HG02852 (cell line): ENCODE data around the gene TOX4.
"Not testable (repeated sequence)": the region's sequence is repeated elsewhere in the genome, so short reads cannot be mapped to it uniquely, and the experiment has no call there.

Experiments
- ATAC-seq: cut with Tn5 transposase; IDR thresholded peaks from one replicate; pipeline ENCODE4 v1.9.1; 2021; ENCODE audit warnings: mild to moderate bottlenecking, moderate library complexity; ENCODE audit not compliant: unreplicated experiment

The TOX4 gene

GRCh38 chr14:21533294-21533693 is 56.3 kb downstream of the TOX4 start:
- no peak for ATAC-seq

- no peak for ATAC-seq
Observed at GRCh38 chr14:21534576-21534975, 57.6 kb downstream of the TOX4 start.

GRCh38 chr14:21535545-21536417 is 58.8 kb downstream of the TOX4 start:
- no peak for ATAC-seq

GRCh38 chr14:21536418-21537089 is 59.6 kb downstream of the TOX4 start:
- ATAC-seq: no peak

- no peak for ATAC-seq
Observed at GRCh38 chr14:21537090-21537424, 60.1 kb downstream of the TOX4 start.

- no peak for ATAC-seq
Observed at GRCh38 chr14:21539189-21539940, 62.4 kb downstream of the TOX4 start.

- no peak for ATAC-seq
Observed at GRCh38 chr14:21541413-21542074, 64.5 kb downstream of the TOX4 start.

GRCh38 chr14:21543521-21543960 is 66.5 kb downstream of the TOX4 start:
- ATAC-seq: no peak

- no peak for ATAC-seq
Observed at GRCh38 chr14:21543963-21544362, 67.0 kb downstream of the TOX4 start.

- ATAC-seq: not testable (repeated sequence)
Observed at GRCh38 chr14:21544588-21544987, 67.6 kb downstream of the TOX4 start.
